ENCODE results near the gene STEAP3. TPM values are rescaled to one million over a fixed set of nuclear protein-coding genes. Genes with fewer than 3 reads are reported as not detected.

STEAP3 gene
- total RNA-seq, 2 donors from 2014 or later = 18.9 to 25.4 TPM

DNA sequence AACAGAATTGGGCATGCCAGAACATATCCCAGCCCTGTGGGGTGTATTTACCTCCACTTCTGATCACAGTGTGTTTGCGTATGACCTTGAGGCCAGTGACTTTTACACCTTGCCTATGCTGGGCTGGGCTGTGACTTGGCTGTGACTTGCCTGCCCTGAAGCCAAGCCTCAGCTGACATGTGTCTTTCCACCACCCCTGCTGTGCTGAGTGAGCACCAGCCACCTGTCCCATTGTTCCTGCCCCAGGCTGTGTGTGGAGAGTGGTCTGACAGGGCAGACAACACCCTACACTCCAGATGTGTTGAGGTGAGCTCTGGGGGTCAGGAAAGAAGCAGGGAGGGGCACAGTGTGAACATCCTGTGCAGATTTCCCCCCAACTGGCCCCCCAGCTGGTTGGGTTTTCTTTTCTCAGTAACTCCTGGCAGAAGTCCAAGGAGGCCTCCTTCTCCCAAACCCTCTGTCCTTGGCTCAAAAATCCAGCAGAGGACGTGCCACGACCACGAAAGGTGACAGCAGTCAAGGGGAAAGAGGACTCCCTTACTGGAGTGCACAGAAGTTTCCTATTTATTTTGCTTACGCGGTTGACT is 5.1 kb upstream of the STEAP3 start:
- ATAC-seq = peak; percentile 75
- peak; percentile 70 to 88 (median 82) for DNase-seq
- Histone ChIP-seq H3K27ac (peak overlapping the region; percentile 53 to 84 (median 70)), H3K4me3 (no peak overlapping the region), H3K36me3 (replicated peaks in 1 of 2; ENCODE audit: insufficient read depth in 1 of 2, low read depth in 2 of 2) (no peaks in the 10 kb centered on the region), H3K4me1 (peaks cover 39% of the 10 kb centered on the region), H3K9me3 (no peaks in the 10 kb centered on the region), H3K27me3 (no peaks in the 10 kb centered on the region)
- WGBS, 2 donors = 17 to 21% methylated on average over 6 of the region's 6 CpGs
- intact Hi-C loops (cut with DNase I) = no loop called here
- TF ChIP-seq, protein P1, sequence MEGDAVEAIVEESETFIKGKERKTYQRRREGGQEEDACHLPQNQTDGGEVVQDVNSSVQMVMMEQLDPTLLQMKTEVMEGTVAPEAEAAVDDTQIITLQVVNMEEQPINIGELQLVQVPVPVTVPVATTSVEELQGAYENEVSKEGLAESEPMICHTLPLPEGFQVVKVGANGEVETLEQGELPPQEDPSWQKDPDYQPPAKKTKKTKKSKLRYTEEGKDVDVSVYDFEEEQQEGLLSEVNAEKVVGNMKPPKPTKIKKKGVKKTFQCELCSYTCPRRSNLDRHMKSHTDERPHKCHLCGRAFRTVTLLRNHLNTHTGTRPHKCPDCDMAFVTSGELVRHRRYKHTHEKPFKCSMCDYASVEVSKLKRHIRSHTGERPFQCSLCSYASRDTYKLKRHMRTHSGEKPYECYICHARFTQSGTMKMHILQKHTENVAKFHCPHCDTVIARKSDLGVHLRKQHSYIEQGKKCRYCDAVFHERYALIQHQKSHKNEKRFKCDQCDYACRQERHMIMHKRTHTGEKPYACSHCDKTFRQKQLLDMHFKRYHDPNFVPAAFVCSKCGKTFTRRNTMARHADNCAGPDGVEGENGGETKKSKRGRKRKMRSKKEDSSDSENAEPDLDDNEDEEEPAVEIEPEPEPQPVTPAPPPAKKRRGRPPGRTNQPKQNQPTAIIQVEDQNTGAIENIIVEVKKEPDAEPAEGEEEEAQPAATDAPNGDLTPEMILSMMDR (IDR thresholded peaks at IDR 0.05) = peak in 6 of 7 experiments; percentile 11 to 76 (median 68)
- no peak for TF ChIP-seq POLR2A (IDR thresholded peaks at IDR 0.05)

DNA sequence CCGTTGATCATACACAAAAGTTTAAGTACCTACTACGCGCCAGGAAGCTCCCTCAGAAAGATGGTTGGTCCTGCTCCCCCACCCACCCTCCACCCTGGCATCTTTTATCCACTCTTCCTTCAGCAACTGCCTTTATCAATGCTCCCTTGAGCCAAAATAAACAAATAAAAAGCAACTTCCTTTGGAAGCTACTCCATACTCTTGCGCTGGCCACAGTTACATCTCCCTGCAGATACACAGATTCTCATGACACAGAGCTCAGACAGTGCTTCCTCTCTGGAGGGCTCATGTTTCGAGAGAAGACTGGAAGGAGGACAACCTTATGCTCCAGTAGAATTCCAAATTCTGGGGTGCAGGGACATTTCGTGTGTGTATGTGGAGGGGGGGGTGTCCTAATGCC is 3.8 kb upstream of the STEAP3 start:
- DNase-seq (no peak), ATAC-seq (no peak)
- H3K9me3 ChIP-seq = no peaks in the 10 kb centered on the region
- H3K36me3 ChIP-seq (replicated peaks in 1 of 2; ENCODE audit: insufficient read depth in 1 of 2, low read depth in 2 of 2) = no peaks in the 10 kb centered on the region
- H3K4me3 ChIP-seq = no peak overlapping the region
- TF ChIP-seq, protein P1 (IDR thresholded peaks at IDR 0.05) = no peak
- no peak for TF ChIP-seq POLR2A (IDR thresholded peaks at IDR 0.05)
- 50 to 68% methylated on average over 6 of the region's 6 CpGs for WGBS, 2 donors
- no peak overlapping the region for H3K27ac ChIP-seq
- intact Hi-C loops (cut with DNase I) = no loop called here
- peaks cover 49% of the 10 kb centered on the region for H3K4me1 ChIP-seq
- H3K27me3 ChIP-seq = no peaks in the 10 kb centered on the region

DNA sequence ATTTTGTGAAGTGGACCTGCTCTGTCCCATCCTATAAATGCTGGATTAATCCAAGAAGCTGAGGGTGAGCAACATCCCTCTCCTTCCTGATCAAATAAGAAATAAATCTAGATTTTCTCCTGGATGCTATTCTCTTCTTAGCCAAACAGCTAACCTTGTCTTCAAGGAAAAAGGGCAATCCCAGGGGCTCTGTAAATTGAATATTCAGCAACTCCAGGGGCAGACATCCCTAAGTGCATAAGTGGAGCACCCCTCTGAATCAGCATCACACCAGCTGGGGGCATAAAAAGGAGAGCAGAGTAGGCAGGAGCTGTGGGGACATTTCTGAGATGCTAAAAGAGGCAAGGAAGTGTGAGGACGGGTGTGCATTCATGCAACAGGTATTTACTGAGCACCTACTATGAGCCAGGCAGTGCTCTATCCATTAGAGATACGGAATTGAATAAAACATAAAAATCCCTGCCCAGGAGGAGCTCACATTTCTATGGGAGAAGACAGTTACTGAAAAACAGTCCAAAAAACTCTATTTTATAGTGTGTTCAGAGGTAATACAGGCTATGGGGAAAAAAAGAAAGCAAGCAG is 2.8 kb upstream of the STEAP3 start:
- no peak for ATAC-seq
- H3K27ac ChIP-seq = no peak overlapping the region
- H3K4me3 ChIP-seq = no peak overlapping the region
- peaks cover 58% of the 10 kb centered on the region for H3K4me1 ChIP-seq
- intact Hi-C loops (cut with DNase I) = no loop called here
- DNase-seq = no peak
- 89 to 98% methylated on average over 2 of the region's 2 CpGs for WGBS, 2 donors
- no peaks in the 10 kb centered on the region for H3K36me3 ChIP-seq (replicated peaks in 1 of 2; ENCODE audit: insufficient read depth in 1 of 2, low read depth in 2 of 2)
- TF ChIP-seq, protein P1 (IDR thresholded peaks at IDR 0.05) = no peak
- H3K9me3 ChIP-seq = no peaks in the 10 kb centered on the region
- H3K27me3 ChIP-seq = no peaks in the 10 kb centered on the region

DNA sequence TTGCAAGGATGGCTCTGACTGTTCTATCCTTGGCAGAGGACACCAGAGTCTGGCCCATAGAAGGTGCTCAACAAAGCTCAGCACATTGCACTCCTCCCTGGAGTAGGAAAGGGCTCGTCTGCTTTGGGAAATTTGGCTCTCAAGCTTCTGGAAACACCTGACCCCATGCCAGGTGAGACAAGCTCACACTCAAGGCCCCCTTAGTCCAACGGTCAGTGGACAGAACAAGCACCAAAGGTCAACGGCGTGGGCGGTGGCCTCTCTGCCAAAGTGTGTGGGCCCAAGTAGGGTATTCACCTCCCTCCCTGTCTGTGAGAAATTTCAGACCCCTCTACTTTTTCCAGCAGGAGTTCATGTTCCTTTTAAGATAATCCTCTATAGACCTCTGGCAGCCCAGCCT is 2.0 kb upstream of the STEAP3 start:
- no peak for ATAC-seq
- intact Hi-C loops (cut with DNase I) = no loop called here
- Histone ChIP-seq H3K36me3 (replicated peaks in 1 of 2; ENCODE audit: insufficient read depth in 1 of 2, low read depth in 2 of 2) (no peaks in the 10 kb centered on the region), H3K9me3 (no peaks in the 10 kb centered on the region), H3K4me1 (peaks cover 62% of the 10 kb centered on the region), H3K4me3 (no peak overlapping the region), H3K27ac (no peak overlapping the region), H3K27me3 (no peaks in the 10 kb centered on the region)
- DNase-seq = no peak
- TF ChIP-seq, protein P1 (IDR thresholded peaks at IDR 0.05) = no peak
- no peak for TF ChIP-seq POLR2A (IDR thresholded peaks at IDR 0.05)
- 45 to 49% methylated on average over 5 of the region's 5 CpGs for whole genome bisulfite sequencing, 2 donors

DNA sequence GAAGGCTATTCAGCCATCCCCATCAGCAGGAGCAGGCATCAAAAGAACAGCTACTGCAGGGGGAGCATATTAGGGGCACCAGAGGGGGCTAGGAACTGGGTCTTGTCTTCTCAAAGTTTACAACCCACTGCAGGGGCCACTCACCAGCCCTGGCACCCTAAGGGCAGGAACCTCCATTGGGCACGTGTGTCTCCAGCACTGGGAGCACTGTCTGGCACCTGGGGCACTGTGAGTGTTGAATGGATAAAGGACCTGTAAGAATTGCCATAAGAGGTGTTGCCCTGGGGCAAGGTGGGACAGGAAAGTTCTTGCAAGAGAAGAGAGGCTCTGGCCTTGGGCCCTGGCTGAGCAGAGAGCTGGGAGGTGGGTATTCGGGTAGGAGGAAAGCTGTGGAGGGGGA is 1.4 kb upstream of the STEAP3 start:
- Histone ChIP-seq H3K9me3 (no peaks in the 10 kb centered on the region), H3K27ac (no peak overlapping the region), H3K4me3 (no peak overlapping the region), H3K27me3 (no peaks in the 10 kb centered on the region), H3K36me3 (replicated peaks in 1 of 2; ENCODE audit: insufficient read depth in 1 of 2, low read depth in 2 of 2) (no peaks in the 10 kb centered on the region), H3K4me1 (peaks cover 57% of the 10 kb centered on the region)
- intact Hi-C loops (cut with DNase I) = no loop called here
- DNase-seq (no peak), ATAC-seq (no peak)
- WGBS, 2 donors = 84 to 94% methylated on average over 2 of the region's 2 CpGs
- no peak for TF ChIP-seq POLR2A (IDR thresholded peaks at IDR 0.05)
- TF ChIP-seq, protein P1 (IDR thresholded peaks at IDR 0.05) = no peak

Data from body of pancreas (tissue), 4 donors.